A549 (cell line): Measurements from ENCODE around the gene SLC9A9. TPM values are rescaled to one million over a fixed set of nuclear protein-coding genes. Genes with fewer than 3 reads are reported as not detected.

ENCODE experiments used
- ATAC-seq, 2 experiments: fragments of 200-7000 bp in 1 of 2; fragments of >200 bp in 1 of 2; cut with Nextera tagmentation in 1 of 2; cut with Tn5 transposase in 1 of 2; 3 replicates each; pipeline versions ENCODE4 v1.8.0 to v1.9.1; 2018 to 2020; ENCODE audit warnings: mild to moderate bottlenecking in 1 of 2, moderate library complexity in 1 of 2
- CTCF ChIA-PET: fragments of 300-600 bp; sonication (Branson Sonifier 250); formaldehyde crosslinking; extraction: SDS; loops from one replicate; lab custom pipeline; 2021; ENCODE audit warnings: antibody characterized with exemption, inconsistent platforms; lab: Yijun Ruan, JAX
- POLR2A ChIA-PET: fragments of 350-600 bp; formaldehyde crosslinking; extraction: SDS; loops from one replicate; lab custom pipeline; 2021; ENCODE audit warnings: antibody characterized with exemption, inconsistent platforms; lab: Yijun Ruan, JAX
- DNase-seq, 2 experiments: peaks; one replicate each; pipeline versions ENCODE4 v3.0.0 to v3.0.0-alpha.2; 2011 to 2016; ENCODE audit warnings: low read depth in 1 of 2, low spot score in 1 of 2
- FAIRE-seq: peaks from 2 replicates; lab custom pipeline; 2011; peaks lifted over from hg19 to GRCh38; lab: Jason Lieb, UNC
- H3K27ac ChIP-seq, 2 experiments: fragments of >200 bp; sonication (Bioruptor Twin); formaldehyde crosslinking; 3 replicates each; pipeline ENCODE4 v1.5.1; 2016 to 2017
- H3K4me1 ChIP-seq: fragments of >200 bp; sonication (Bioruptor Twin); formaldehyde crosslinking; 3 replicates; pipeline ENCODE4 v1.6.1; 2016
- H3K4me2 ChIP-seq: fragments of >200 bp; sonication (Bioruptor Twin); formaldehyde crosslinking; 3 replicates; pipeline ENCODE4 v1.6.1; 2016
- H3K4me3 ChIP-seq: fragments of >200 bp; sonication (Bioruptor Twin); formaldehyde crosslinking; 3 replicates; pipeline ENCODE4 v1.5.1; 2016
- H3K9me3 ChIP-seq: fragments of >200 bp; sonication (Bioruptor Twin); formaldehyde crosslinking; 3 replicates; pipeline ENCODE4 v1.6.1; 2016
- CBX2 ChIP-seq: fragments of 200-600 bp; sonication (generic); IDR thresholded peaks from 2 replicates; pipeline ENCODE4 v1.6.1; 2016; ENCODE audit warnings: low read depth, mild to moderate bottlenecking, borderline replicate concordance
- CTCF ChIP-seq: fragments of >200 bp; sonication (Bioruptor Twin); formaldehyde crosslinking; IDR thresholded peaks from 3 replicates; pipeline ENCODE4 v1.5.1; 2016
- E2F6 ChIP-seq: IDR thresholded peaks from 2 replicates; pipeline ENCODE4 v1.6.1; 2012; ENCODE audit warnings: low read depth, borderline replicate concordance
- ESRRA ChIP-seq: fragments of 150-350 bp; IDR thresholded peaks from 2 replicates; pipeline ENCODE4 v1.6.1; 2014; ENCODE audit warnings: mild to moderate bottlenecking, low read length, borderline replicate concordance
- FOSB ChIP-seq: fragments of 250-450 bp; sonication (Bioruptor Pico); IDR thresholded peaks from 2 replicates; pipeline ENCODE4 v1.5.0; 2020; ENCODE audit warnings: mild to moderate bottlenecking, moderate library complexity
- HOXA7 ChIP-seq: fragments of 250-450 bp; sonication (Bioruptor Pico); IDR thresholded peaks from 2 replicates; pipeline ENCODE4 v1.5.0; 2020; ENCODE audit warnings: mild to moderate bottlenecking, moderate library complexity
- HOXB13 ChIP-seq: fragments of 250-450 bp; sonication (Bioruptor Pico); IDR thresholded peaks from 2 replicates; pipeline ENCODE4 v1.5.0; 2020; ENCODE audit warnings: low read depth, mild to moderate bottlenecking, moderate library complexity
- JUN ChIP-seq, 2 experiments: fragments of >200 bp; sonication (Bioruptor Twin); formaldehyde crosslinking; IDR thresholded peaks; 2 replicates in 1 of 2; 3 replicates in 1 of 2; pipeline ENCODE4 v1.6.1; 2016 to 2017
- MAFK ChIP-seq: fragments of 450-650 bp; IDR thresholded peaks from 2 replicates; pipeline ENCODE4 v1.6.1; 2014; ENCODE audit not compliant: partially characterized antibody
- PBX3 ChIP-seq: IDR thresholded peaks from 2 replicates; pipeline ENCODE4 v1.6.1; 2012
- RAD21 ChIP-seq, 2 experiments: fragments of >200 bp in 1 of 2; sonication (Bioruptor Twin) in 1 of 2; formaldehyde crosslinking in 1 of 2; IDR thresholded peaks in 1 of 2; conservative IDR thresholded peaks in 1 of 2; 2 replicates in 1 of 2; 3 replicates in 1 of 2; pipeline ENCODE4 v1.6.1; 2012 to 2018; ENCODE audit warnings: inconsistent platforms in 1 of 2
- RARB ChIP-seq: fragments of 250-450 bp; sonication (Bioruptor Pico); IDR thresholded peaks from 2 replicates; pipeline ENCODE4 v1.8.0; 2021; ENCODE audit warnings: mild to moderate bottlenecking, moderate library complexity
- REST ChIP-seq: fragments of 200-600 bp; sonication (generic); IDR thresholded peaks from 2 replicates; pipeline ENCODE4 v1.6.1; 2016; ENCODE audit warnings: antibody characterized with exemption, mild to moderate bottlenecking, moderate library complexity
- RFX5 ChIP-seq: fragments of 450-650 bp; IDR thresholded peaks from 2 replicates; pipeline ENCODE4 v1.7.1; 2014; ENCODE audit warnings: antibody characterized with exemption, mild to moderate bottlenecking, moderate library complexity
- TFCP2L1 ChIP-seq: fragments of 250-450 bp; sonication (Bioruptor Pico); IDR thresholded peaks from 2 replicates; pipeline ENCODE4 v1.5.0; 2021; ENCODE audit warnings: mild to moderate bottlenecking
- USF2 ChIP-seq: fragments of 450-650 bp; IDR thresholded peaks from 2 replicates; pipeline ENCODE4 v1.6.1; 2014; ENCODE audit warnings: antibody characterized with exemption
- ZC3H11A ChIP-seq: fragments of 450-650 bp; IDR thresholded peaks from 2 replicates; pipeline ENCODE4 v1.6.1; 2014; ENCODE audit warnings: antibody characterized with exemption, mild to moderate bottlenecking
- ZFP36 ChIP-seq: fragments of 450-650 bp; IDR thresholded peaks from 2 replicates; pipeline ENCODE4 v1.6.1; 2014; ENCODE audit warnings: borderline replicate concordance; ENCODE audit not compliant: partially characterized antibody
- ZNF302 ChIP-seq: fragments of 250-450 bp; sonication (Bioruptor Pico); IDR thresholded peaks from 2 replicates; pipeline ENCODE4 v1.9.0; 2021; ENCODE audit warnings: inconsistent platforms, mild to moderate bottlenecking, moderate library complexity
- ZSCAN20 ChIP-seq: fragments of 250-450 bp; sonication (Bioruptor Pico); IDR thresholded peaks from 2 replicates; pipeline ENCODE4 v1.8.0; 2022; ENCODE audit warnings: mild to moderate bottlenecking, moderate library complexity
- WGBS: methylation state at CpG from one replicate; pipeline ENCODE4 v1.1.6; 2017; ENCODE audit errors: missing lambda C conversion rate; 5-methylcytosine and 5-hydroxymethylcytosine counted together
- polyA plus RNA-seq, 4 experiments: library from polyadenylated mRNA; depleted of rRNA in 3 of 4; stranded (reverse); fragments of >200 nt; fragmentation: RNase III in 1 of 4; extraction: RNeasy Plus Mini Kit Qiagen cat#74134 plus additional on column Dnase treatment in 1 of 4; gene quantifications; 2 replicates in 3 of 4; 3 replicates in 1 of 4; pipeline ENCODE4 v1.2.3, GENCODE V29; 2011 to 2017

Gene SLC9A9
- polyA plus RNA-seq, 2 of the 4 experiments (the other 2 are of a cell fraction), result 0.10 to 0.32 TPM

GRCh38 chr3:143650120-143650519 lies 198.1 kb downstream of the SLC9A9 start:
- ATAC-seq (no peak), FAIRE-seq (no peak), DNase-seq (no peak)
- no peaks in the 10 kb centered on the region for H3K4me1 ChIP-seq
- no peak overlapping the region for H3K4me2 ChIP-seq
- H3K27ac ChIP-seq, result no peak overlapping the region
- POLR2A ChIA-PET, result no interaction called here
- CTCF ChIA-PET, result interaction anchor here (0.7 to 1.0 kb wide), 2 partner anchors 12 to 14 kb away, joined by 3 read pairs; no protein-coding TSS in a partner anchor
- TF ChIP-seq CTCF, result no peak
- no peak for TF ChIP-seq E2F6
- no peak for TF ChIP-seq HOXB13 (CRISPR knock-in tag)
- TF ChIP-seq PBX3, result no peak
- no peak for TF ChIP-seq FOSB (CRISPR knock-in tag)
- no peak for TF ChIP-seq CBX2
- no peaks in the 10 kb centered on the region for H3K9me3 ChIP-seq
- WGBS, result 0% methylated on average over 2 of the region's 2 CpGs
- H3K4me3 ChIP-seq, result no peak overlapping the region

- ChIA-PET POLR2A (no interaction called here), CTCF (interaction anchor here (0.6 to 1.2 kb wide), 2 partner anchors 15 to 54 kb away, joined by 3 to 5 read pairs; no protein-coding TSS in a partner anchor)
- DNase-seq (peak in 1 of 2 experiments; percentile 29), ATAC-seq (peak in 1 of 2 experiments; percentile 51; a peak in 1 of 6 replicates), FAIRE-seq (no peak)
- Histone ChIP-seq H3K4me3 (no peak overlapping the region), H3K4me1 (no peaks in the 10 kb centered on the region), H3K9me3 (no peaks in the 10 kb centered on the region), H3K27ac (no peak overlapping the region), H3K4me2 (no peak overlapping the region)
- 27% methylated on average over 7 of the region's 7 CpGs for WGBS
- no peak for TF ChIP-seq RARB (CRISPR knock-in tag)
- 0 out of 5 replicates have a peak, but pooled peaks of 1 of the 2 experiments have one; percentile 21 for TF ChIP-seq RAD21 (conservative IDR thresholded peaks at IDR 0.05 in 1 of 2, IDR thresholded peaks at IDR 0.05 in 1 of 2)
These were observed 199.6 kb downstream of the SLC9A9 start for GRCh38 chr3:143648708-143649107.

GRCh38 chr3:143648218-143648617 lies 200.1 kb downstream of the SLC9A9 start:
- no peak overlapping the region for H3K4me3 ChIP-seq
- FAIRE-seq, result no peak
- DNase-seq, result no peak
- 71% methylated on average over 14 of the region's 14 CpGs for WGBS
- no peak for ATAC-seq
- no peaks in the 10 kb centered on the region for H3K4me1 ChIP-seq
- CTCF ChIA-PET, result interaction anchor here (0.6 to 1.3 kb wide), 3 partner anchors 15 to 55 kb away, joined by 3 to 5 read pairs (median 3); no protein-coding TSS in a partner anchor
- H3K9me3 ChIP-seq, result no peaks in the 10 kb centered on the region
- TF ChIP-seq USF2 (no peak), REST (no peak), ZC3H11A (no peak), TFCP2L1 (CRISPR knock-in tag) (no peak), E2F6 (no peak), ESRRA (no peak), JUN (IDR thresholded peaks at IDR 0.05) (no peak), RFX5 (no peak), ZSCAN20 (CRISPR knock-in tag) (no peak), ZFP36 (no peak), ZNF302 (CRISPR knock-in tag) (no peak), MAFK (no peak), HOXA7 (CRISPR knock-in tag) (no peak)
- TF ChIP-seq, all 56 proteins: peak for 0
- H3K27ac ChIP-seq, result no peak overlapping the region
- POLR2A ChIA-PET, result no interaction called here
- no peak overlapping the region for H3K4me2 ChIP-seq
